H1 (cell line): Measurements from ENCODE around the gene CCNT1. TPM values are rescaled to one million over a fixed set of nuclear protein-coding genes. Genes with fewer than 3 reads are reported as not detected.

Experiments used
- CBX5 ChIP-seq: fragments of 300-800, 300-1000 bp; sonication (generic); IDR thresholded peaks from 2 replicates; pipeline ENCODE4 v1.7.1; 2016; ENCODE audit warnings: antibody characterized with exemption, low read length, low read depth
- CHD7 ChIP-seq: fragments of 300-600 bp; sonication (generic); IDR thresholded peaks from 2 replicates; pipeline ENCODE4 v1.7.1; 2012; ENCODE audit warnings: low read length, moderate library complexity, mild to moderate bottlenecking, inconsistent platforms; ENCODE audit not compliant: insufficient replicate concordance
- JUN ChIP-seq: IDR thresholded peaks from 2 replicates; pipeline ENCODE4 v1.6.1; 2011; ENCODE audit warnings: low read depth, mild to moderate bottlenecking, improper control_type of control experiment, low read length
- NRF1 ChIP-seq: IDR thresholded peaks from 2 replicates; pipeline ENCODE4 v1.6.1; 2011; ENCODE audit warnings: mild to moderate bottlenecking, low read depth, low read length, improper control_type of control experiment
- RNF2 ChIP-seq: fragments of 200-900, 300-1000 bp; sonication (generic); IDR thresholded peaks from 2 replicates; pipeline ENCODE4 v1.7.1; 2016; ENCODE audit warnings: borderline replicate concordance, low read depth, mild to moderate bottlenecking, antibody characterized with exemption, low read length; ENCODE audit not compliant: poor library complexity, severe bottlenecking; ENCODE audit errors: missing control alignments
- SIN3A ChIP-seq, 2 experiments: IDR thresholded peaks in 1 of 2; conservative IDR thresholded peaks in 1 of 2; 2 replicates each; pipeline ENCODE4 v1.6.1; 2011 to 2012; ENCODE audit warnings: low read length in 2 of 2, improper control_type of control experiment in 1 of 2, low read depth in 1 of 2, mild to moderate bottlenecking in 1 of 2
- TBP ChIP-seq: IDR thresholded peaks from 2 replicates; pipeline ENCODE4 v1.6.1; 2011; ENCODE audit warnings: low read depth, low read length, improper control_type of control experiment
- polyA plus RNA-seq, 7 experiments: library from polyadenylated mRNA; depleted of rRNA in 3 of 7; stranded (reverse) in 5 of 7; unstranded in 2 of 7; fragments of >200 nt in 5 of 7; fragments of 200-250 nt in 2 of 7; gene quantifications; 1 replicate in 5 of 7; 2 replicates in 1 of 7; 4 replicates in 1 of 7; pipeline versions ENCODE4 v1.2.1 to v1.2.3, GENCODE V29; 2011 to 2013; ENCODE audit warnings: missing spikeins in 2 of 7, mixed read lengths in 2 of 7
- total RNA-seq: library from RNA; stranded (reverse); fragmentation: NEBNext Ultra II Directional; extraction: Animal tissue kit (Norgen Biotek cat#: 25700); gene quantifications from 2 replicates; pipeline ENCODE4 v1.2.1, GENCODE V29; 2021
- TF ChIP-seq, protein P1 (sequence below): IDR thresholded peaks from 2 replicates; pipeline ENCODE4 v1.6.1; 2011; ENCODE audit warnings: low read depth, mild to moderate bottlenecking, low read length; ENCODE audit not compliant: insufficient read depth

Gene CCNT1
- total and polyA plus RNA-seq, 2 of the 8 experiments (the other 6 are each of a cell fraction or from before 2014, with no cell fraction given) = 13.2 to 45.9 TPM

DNA sequence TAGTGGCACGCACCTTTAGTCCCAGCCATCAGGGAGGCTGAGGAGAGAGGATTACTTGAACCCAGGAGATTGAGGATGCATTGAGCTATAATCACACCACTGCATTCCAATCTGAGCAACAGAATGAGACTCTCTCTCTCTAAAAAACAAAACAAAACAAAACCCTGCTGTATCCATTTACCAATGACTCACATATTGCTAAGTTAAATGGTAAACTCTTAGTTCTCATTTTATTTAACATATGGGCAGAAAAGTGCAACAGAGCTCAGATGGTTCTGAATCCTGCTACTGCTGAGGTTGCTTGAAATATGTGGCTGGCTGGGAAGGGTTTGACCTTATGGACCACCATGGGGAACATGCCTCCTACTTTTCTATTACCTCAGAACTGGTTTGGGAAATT is 33.7 kb upstream of the CCNT1 start (continued):
- TF ChIP-seq CHD7 (no peak), SIN3A (conservative IDR thresholded peaks at IDR 0.05 in 1 of 2, IDR thresholded peaks at IDR 0.05 in 1 of 2; ENCODE audit: low read depth in 1 of 2, low read length in 2 of 2) (no peak), TBP (no peak), NRF1 (no peak), CBX5 (no peak), JUN (no peak), RNF2 (no peak)
- TF ChIP-seq, protein P1, sequence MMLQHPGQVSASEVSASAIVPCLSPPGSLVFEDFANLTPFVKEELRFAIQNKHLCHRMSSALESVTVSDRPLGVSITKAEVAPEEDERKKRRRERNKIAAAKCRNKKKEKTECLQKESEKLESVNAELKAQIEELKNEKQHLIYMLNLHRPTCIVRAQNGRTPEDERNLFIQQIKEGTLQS = no peak
